Panc1 (cell line): Measurements from ENCODE around the gene EEIG1. TPM values are rescaled to one million over a fixed set of nuclear protein-coding genes. Genes with fewer than 3 reads are reported as not detected.

Source experiments
- ATAC-seq: fragments of 200-7000 bp; cut with Tn5 transposase; 2 replicates; pipeline ENCODE4 v1.9.1; 2020; ENCODE audit warnings: mild to moderate bottlenecking, moderate library complexity
- BruUV-seq: library from RNA; stranded (reverse); fragments of 400-500 nt; replicated peaks from 2 replicates; lab custom pipeline; 2021; lab: Mats Ljungman, UMichigan
- CTCF ChIA-PET: fragments of 300-600 bp; sonication (Branson Sonifier 250); formaldehyde crosslinking; loops from one replicate; lab custom pipeline; 2022; ENCODE audit warnings: antibody characterized with exemption; lab: Charles Lee
- POLR2A ChIA-PET: fragments of 300-600 bp; sonication (Branson Sonifier 250); formaldehyde crosslinking; loops from one replicate; lab custom pipeline; 2022; ENCODE audit warnings: antibody characterized with exemption; lab: Charles Lee
- DNase-seq: peaks from one replicate; pipeline ENCODE4 v3.0.0-alpha.2; 2010; ENCODE audit warnings: low read depth, low spot score
- H3K27ac ChIP-seq: 2 replicates; pipeline ENCODE4 v1.5.1; 2011; ENCODE audit warnings: mild to moderate bottlenecking, low read length, inconsistent platforms
- H3K27me3 ChIP-seq: fragments of 200-500 bp; sonication (Bioruptor generic); 2 replicates; pipeline ENCODE4 v1.6.0; 2014; ENCODE audit warnings: low read length, inconsistent platforms; ENCODE audit not compliant: control insufficient read depth, insufficient read depth
- H3K36me3 ChIP-seq: fragments of 200-500 bp; sonication (Bioruptor generic); 2 replicates; pipeline ENCODE4 v1.5.1; 2014; ENCODE audit warnings: inconsistent platforms, mild to moderate bottlenecking, low read length, moderate library complexity; ENCODE audit not compliant: control insufficient read depth, insufficient read depth
- H3K4me1 ChIP-seq: 2 replicates; pipeline ENCODE4 v1.5.1; 2011; ENCODE audit warnings: inconsistent platforms, mild to moderate bottlenecking, low read length, moderate library complexity; ENCODE audit not compliant: control insufficient read depth, insufficient read depth
- H3K4me3 ChIP-seq, 2 experiments: 2 replicates each; pipeline ENCODE4 v1.5.1; 2011 to 2012; ENCODE audit warnings: low read depth in 2 of 2, low read length in 2 of 2, mild to moderate bottlenecking in 2 of 2, inconsistent platforms in 1 of 2, moderate library complexity in 1 of 2
- H3K9me3 ChIP-seq: fragments of 200-500 bp; sonication (Bioruptor generic); 2 replicates; pipeline ENCODE4 v1.5.1; 2014; ENCODE audit warnings: low read depth, mild to moderate bottlenecking, inconsistent platforms, low read length, moderate library complexity; ENCODE audit not compliant: control insufficient read depth, insufficient read depth
- POLR2AphosphoS5 ChIP-seq: IDR thresholded peaks from 2 replicates; pipeline ENCODE4 v1.6.1; 2012; ENCODE audit warnings: mild to moderate bottlenecking, low read depth, low read length, moderate library complexity
- SIN3A ChIP-seq: IDR thresholded peaks from 2 replicates; pipeline ENCODE4 v1.6.1; 2012; ENCODE audit warnings: low read depth, mild to moderate bottlenecking, low read length, moderate library complexity, borderline replicate concordance; ENCODE audit not compliant: insufficient read depth
- TCF7L2 ChIP-seq: IDR thresholded peaks from 2 replicates; pipeline ENCODE4 v1.6.1; 2011; ENCODE audit warnings: mild to moderate bottlenecking, low read depth, low read length, inconsistent platforms
- in situ Hi-C: cut with HindIII; loops from 2 replicates; pipeline ENCODE4 v1.10.0; 2016; ENCODE audit warnings: low sequenced_read_pairs, low pct_unique_long_range_greater_than_20kb
- intact Hi-C: fragments of 100-400 bp; cut with micrococcal nuclease; formaldehyde crosslinking; loops from one replicate; pipeline ENCODE4 v1.10.0; 2022; ENCODE audit not compliant: unreplicated experiment
- total RNA-seq: library from RNA; stranded (reverse); gene quantifications from one replicate; pipeline ENCODE4 v1.2.1, GENCODE V29; 2021; ENCODE audit not compliant: unreplicated experiment
- TF ChIP-seq, protein P1 (sequence below): fragments of 450-650 bp; IDR thresholded peaks from 2 replicates; pipeline ENCODE4 v1.5.1; 2017; ENCODE audit warnings: mild to moderate bottlenecking
- TF ChIP-seq, protein P2 (sequence below), 2 experiments: IDR thresholded peaks; 2 replicates each; pipeline ENCODE4 v1.6.1; 2011 to 2012; ENCODE audit warnings: low read depth in 2 of 2, control low read depth in 1 of 2, low read length in 1 of 2, mild to moderate bottlenecking in 1 of 2, moderate library complexity in 1 of 2; ENCODE audit not compliant: insufficient read depth in 1 of 2

EEIG1 gene
- total RNA-seq, 1 experiment from 2014 or later: 361 TPM

DNA sequence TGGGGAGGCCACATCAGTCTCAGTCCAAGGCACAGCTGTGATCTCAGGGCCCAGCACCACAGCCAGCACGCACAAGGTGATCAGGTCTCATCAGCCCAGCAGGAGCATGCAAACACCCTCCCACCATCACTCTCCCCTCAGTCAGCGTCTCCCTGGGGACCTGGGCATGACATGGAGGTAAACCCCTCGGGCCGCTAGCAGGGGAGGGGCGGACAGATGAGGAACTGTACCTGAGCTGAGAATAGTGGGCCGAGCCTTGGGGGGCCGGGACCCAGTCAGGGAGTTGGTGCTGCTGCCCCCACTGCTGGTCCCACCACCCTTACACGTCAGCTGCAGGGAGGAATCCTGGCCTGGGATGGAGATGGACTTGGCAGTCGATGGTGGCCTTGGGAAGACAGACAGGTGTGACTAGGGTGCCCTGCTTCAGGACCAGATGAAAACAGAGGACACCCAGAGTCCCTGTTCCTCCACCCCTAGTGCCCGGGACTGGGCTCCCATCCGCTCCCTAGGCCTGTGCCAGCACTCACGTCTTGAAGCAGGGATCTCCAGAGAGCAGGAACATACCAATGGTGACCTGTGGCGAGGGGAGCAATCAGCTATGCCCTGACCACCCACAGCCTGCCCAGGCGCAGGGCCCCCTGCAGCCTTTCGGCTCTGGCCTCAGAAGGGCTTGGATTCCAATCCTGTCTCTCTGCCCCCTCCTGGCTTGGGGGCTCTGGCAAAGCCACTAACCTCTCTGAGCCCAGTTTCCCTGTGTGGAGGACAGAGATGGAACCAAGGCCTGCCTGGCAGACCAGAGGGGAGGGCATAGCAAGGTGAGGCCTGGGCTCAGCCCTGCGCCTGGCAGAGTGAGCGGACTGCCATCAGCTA is 32.7 kb downstream of the EEIG1 start:
- no peak for TF ChIP-seq POLR2AphosphoS5
- TF ChIP-seq SIN3A: no peak
- TF ChIP-seq, protein P1, sequence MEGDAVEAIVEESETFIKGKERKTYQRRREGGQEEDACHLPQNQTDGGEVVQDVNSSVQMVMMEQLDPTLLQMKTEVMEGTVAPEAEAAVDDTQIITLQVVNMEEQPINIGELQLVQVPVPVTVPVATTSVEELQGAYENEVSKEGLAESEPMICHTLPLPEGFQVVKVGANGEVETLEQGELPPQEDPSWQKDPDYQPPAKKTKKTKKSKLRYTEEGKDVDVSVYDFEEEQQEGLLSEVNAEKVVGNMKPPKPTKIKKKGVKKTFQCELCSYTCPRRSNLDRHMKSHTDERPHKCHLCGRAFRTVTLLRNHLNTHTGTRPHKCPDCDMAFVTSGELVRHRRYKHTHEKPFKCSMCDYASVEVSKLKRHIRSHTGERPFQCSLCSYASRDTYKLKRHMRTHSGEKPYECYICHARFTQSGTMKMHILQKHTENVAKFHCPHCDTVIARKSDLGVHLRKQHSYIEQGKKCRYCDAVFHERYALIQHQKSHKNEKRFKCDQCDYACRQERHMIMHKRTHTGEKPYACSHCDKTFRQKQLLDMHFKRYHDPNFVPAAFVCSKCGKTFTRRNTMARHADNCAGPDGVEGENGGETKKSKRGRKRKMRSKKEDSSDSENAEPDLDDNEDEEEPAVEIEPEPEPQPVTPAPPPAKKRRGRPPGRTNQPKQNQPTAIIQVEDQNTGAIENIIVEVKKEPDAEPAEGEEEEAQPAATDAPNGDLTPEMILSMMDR: no peak
- no peak for TF ChIP-seq TCF7L2
- TF ChIP-seq, protein P2, sequence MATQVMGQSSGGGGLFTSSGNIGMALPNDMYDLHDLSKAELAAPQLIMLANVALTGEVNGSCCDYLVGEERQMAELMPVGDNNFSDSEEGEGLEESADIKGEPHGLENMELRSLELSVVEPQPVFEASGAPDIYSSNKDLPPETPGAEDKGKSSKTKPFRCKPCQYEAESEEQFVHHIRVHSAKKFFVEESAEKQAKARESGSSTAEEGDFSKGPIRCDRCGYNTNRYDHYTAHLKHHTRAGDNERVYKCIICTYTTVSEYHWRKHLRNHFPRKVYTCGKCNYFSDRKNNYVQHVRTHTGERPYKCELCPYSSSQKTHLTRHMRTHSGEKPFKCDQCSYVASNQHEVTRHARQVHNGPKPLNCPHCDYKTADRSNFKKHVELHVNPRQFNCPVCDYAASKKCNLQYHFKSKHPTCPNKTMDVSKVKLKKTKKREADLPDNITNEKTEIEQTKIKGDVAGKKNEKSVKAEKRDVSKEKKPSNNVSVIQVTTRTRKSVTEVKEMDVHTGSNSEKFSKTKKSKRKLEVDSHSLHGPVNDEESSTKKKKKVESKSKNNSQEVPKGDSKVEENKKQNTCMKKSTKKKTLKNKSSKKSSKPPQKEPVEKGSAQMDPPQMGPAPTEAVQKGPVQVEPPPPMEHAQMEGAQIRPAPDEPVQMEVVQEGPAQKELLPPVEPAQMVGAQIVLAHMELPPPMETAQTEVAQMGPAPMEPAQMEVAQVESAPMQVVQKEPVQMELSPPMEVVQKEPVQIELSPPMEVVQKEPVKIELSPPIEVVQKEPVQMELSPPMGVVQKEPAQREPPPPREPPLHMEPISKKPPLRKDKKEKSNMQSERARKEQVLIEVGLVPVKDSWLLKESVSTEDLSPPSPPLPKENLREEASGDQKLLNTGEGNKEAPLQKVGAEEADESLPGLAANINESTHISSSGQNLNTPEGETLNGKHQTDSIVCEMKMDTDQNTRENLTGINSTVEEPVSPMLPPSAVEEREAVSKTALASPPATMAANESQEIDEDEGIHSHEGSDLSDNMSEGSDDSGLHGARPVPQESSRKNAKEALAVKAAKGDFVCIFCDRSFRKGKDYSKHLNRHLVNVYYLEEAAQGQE (IDR thresholded peaks at IDR 0.05; ENCODE audit: insufficient read depth in 1 of 2, low read depth in 2 of 2, low read length in 1 of 2): no peak

DNA sequence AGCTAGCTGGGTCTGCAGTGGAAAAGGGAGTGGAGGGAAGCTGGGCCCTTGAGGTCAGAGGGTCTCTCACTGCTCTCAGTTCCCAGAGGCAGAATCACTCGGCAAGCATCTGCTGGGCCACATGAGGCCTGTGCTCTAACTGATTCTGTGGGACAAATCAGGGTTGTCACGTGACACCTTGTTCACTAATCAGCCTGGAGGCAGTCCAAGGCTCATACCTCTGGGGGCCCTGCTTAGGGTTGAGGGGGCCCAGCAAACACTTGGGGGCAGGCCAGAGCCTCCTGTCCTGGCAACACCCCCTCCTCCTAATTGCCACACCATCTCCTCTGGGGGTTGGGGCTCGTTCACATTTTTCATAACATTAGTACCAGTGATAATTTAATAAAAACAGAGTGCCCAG is 34.1 kb downstream of the EEIG1 start:
- TF ChIP-seq SIN3A (no peak), TCF7L2 (no peak), POLR2AphosphoS5 (no peak)
- TF ChIP-seq, protein P2 (IDR thresholded peaks at IDR 0.05; ENCODE audit: insufficient read depth in 1 of 2, low read depth in 2 of 2, low read length in 1 of 2): no peak
- TF ChIP-seq, protein P1: no peak
- in situ Hi-C loops: loop anchor here (25.0 kb wide), 1 partner anchor 141 kb away; no protein-coding TSS in a partner anchor
- DNase-seq (no peak), ATAC-seq (no peak)
- H3K36me3 ChIP-seq: peaks cover 5% of the 10 kb centered on the region; the same call in 1 of the 2 replicates
- peaks cover 83% of the 10 kb centered on the region for H3K4me1 ChIP-seq
- BruUV-seq: no TSS peak
- ChIA-PET CTCF (no interaction called here), POLR2A (no interaction called here)
- no peak overlapping the region for H3K4me3 ChIP-seq
- H3K27me3 ChIP-seq: no peaks in the 10 kb centered on the region
- intact Hi-C loops: no loop called here
- H3K27ac ChIP-seq: peak overlapping the region; percentile 77
- H3K9me3 ChIP-seq: no peaks in the 10 kb centered on the region

More for the DNA sequence above, 32.7 kb downstream of the EEIG1 start:
- BruUV-seq: no TSS peak
- in situ Hi-C loops: loop anchor here (25.0 kb wide), 1 partner anchor 139 kb away; no protein-coding TSS in a partner anchor
- H3K27me3 ChIP-seq: no peaks in the 10 kb centered on the region
- peak overlapping the region; percentile 69 for H3K27ac ChIP-seq
- DNase-seq (no peak), ATAC-seq (no peak)
- ChIA-PET POLR2A (no interaction called here), CTCF (interaction anchor here (0.7 kb wide), 1 partner anchor 58 kb away, joined by 5 read pairs; no protein-coding TSS in a partner anchor)
- H3K4me3 ChIP-seq: no peak overlapping the region
- H3K36me3 ChIP-seq: peaks cover 3% of the 10 kb centered on the region; the same call in 1 of the 2 replicates
- peaks cover 83% of the 10 kb centered on the region for H3K4me1 ChIP-seq
- no peaks in the 10 kb centered on the region for H3K9me3 ChIP-seq
- intact Hi-C loops: no loop called here
